Measurements from ENCODE around the gene KRT82. TPM values are rescaled to one million over a fixed set of nuclear protein-coding genes. Genes with fewer than 3 reads are reported as not detected.

Gene KRT82
- total and polyA plus RNA-seq, 4 donors: not detected

DNA sequence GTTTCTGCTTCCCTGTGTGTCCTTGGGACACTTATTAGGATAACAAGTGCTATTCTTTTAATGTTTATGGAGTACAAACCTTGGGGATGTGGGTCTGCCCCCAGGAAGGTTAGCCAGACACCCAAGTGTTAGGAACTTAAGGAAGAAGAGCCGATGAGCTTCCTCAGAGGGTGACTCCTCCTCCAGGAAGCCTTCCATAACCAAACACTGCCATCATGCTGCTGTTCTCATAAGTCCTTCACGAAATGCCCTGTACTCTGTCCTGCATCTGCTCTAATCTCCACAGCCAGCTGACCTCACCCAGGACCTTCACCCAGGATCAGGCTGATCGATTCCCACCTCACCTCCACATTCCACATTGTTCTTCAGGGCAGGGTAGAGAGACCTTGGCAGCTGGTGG is 37.6 kb downstream of the KRT82 start:
- H3K36me3 ChIP-seq (ENCODE audit: control insufficient read depth in 4 of 4, insufficient read depth in 3 of 4, low read depth in 1 of 4, low read length in 3 of 4): no peaks in the 10 kb centered on the region
- no peak for DNase-seq (ENCODE audit: low spot score)
- H3K27me3 ChIP-seq (ENCODE audit: control insufficient read depth in 4 of 4, insufficient read depth in 4 of 4, low read length in 3 of 4): no peaks in the 10 kb centered on the region
- no peak overlapping the region for H3K4me3 ChIP-seq (ENCODE audit: low read depth in 1 of 3, low read length in 3 of 3)
- H3K9ac ChIP-seq (ENCODE audit: low read depth in 1 of 2, low read length in 2 of 2): no peak overlapping the region
- H3K9me3 ChIP-seq (ENCODE audit: control insufficient read depth in 4 of 4, low read length in 3 of 4): no peaks in the 10 kb centered on the region
- H3K4me1 ChIP-seq (ENCODE audit: control insufficient read depth in 4 of 4, insufficient read depth in 4 of 4, low read length in 3 of 4): peaks cover 0 to 4% (median 2%) of the 10 kb centered on the region in 4 donors
- WGBS: 45% methylated on average over 3 of the region's 3 CpGs
- H3K27ac ChIP-seq (ENCODE audit: low read depth in 1 of 2, low read length in 2 of 2): no peak overlapping the region
- TF ChIP-seq, protein P1, sequence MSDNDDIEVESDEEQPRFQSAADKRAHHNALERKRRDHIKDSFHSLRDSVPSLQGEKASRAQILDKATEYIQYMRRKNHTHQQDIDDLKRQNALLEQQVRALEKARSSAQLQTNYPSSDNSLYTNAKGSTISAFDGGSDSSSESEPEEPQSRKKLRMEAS (IDR thresholded peaks at IDR 0.05): no peak
- TF ChIP-seq RXRA (IDR thresholded peaks at IDR 0.05) (no peak), TAF1 (conservative IDR thresholded peaks at IDR 0.05) (no peak)
- TF ChIP-seq, protein P2, sequence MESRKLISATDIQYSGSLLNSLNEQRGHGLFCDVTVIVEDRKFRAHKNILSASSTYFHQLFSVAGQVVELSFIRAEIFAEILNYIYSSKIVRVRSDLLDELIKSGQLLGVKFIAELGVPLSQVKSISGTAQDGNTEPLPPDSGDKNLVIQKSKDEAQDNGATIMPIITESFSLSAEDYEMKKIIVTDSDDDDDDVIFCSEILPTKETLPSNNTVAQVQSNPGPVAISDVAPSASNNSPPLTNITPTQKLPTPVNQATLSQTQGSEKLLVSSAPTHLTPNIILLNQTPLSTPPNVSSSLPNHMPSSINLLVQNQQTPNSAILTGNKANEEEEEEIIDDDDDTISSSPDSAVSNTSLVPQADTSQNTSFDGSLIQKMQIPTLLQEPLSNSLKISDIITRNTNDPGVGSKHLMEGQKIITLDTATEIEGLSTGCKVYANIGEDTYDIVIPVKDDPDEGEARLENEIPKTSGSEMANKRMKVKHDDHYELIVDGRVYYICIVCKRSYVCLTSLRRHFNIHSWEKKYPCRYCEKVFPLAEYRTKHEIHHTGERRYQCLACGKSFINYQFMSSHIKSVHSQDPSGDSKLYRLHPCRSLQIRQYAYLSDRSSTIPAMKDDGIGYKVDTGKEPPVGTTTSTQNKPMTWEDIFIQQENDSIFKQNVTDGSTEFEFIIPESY (IDR thresholded peaks at IDR 0.05): no peak
- TF ChIP-seq, protein P3, sequence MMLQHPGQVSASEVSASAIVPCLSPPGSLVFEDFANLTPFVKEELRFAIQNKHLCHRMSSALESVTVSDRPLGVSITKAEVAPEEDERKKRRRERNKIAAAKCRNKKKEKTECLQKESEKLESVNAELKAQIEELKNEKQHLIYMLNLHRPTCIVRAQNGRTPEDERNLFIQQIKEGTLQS (IDR thresholded peaks at IDR 0.05): no peak

DNA sequence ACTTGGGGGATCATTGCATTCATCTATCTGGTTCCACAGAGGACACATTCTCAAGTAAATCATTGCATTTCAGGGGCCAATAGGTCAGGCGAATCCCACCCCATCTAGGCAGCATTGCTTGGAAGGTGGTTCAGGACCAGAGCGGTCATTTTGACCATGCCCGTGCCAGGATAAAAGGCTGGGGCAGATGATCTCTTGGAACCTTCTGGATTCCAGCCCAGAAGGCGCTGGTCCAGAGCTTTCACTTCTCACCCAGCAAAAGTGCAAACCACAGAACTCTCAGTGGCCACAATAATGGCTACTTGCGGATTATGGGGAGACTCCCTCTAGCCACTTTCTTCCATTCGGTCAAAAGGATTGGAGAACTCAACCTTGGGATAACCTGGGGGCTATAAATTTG is 38.3 kb downstream of the KRT82 start:
- H3K27ac ChIP-seq (ENCODE audit: low read depth in 1 of 2, low read length in 2 of 2): no peak overlapping the region
- H3K9me3 ChIP-seq (ENCODE audit: control insufficient read depth in 4 of 4, low read length in 3 of 4): no peaks in the 10 kb centered on the region
- H3K4me1 ChIP-seq (ENCODE audit: control insufficient read depth in 4 of 4, insufficient read depth in 4 of 4, low read length in 3 of 4): peaks cover 0 to 10% (median 6%) of the 10 kb centered on the region in 4 donors
- H3K27me3 ChIP-seq (ENCODE audit: control insufficient read depth in 4 of 4, insufficient read depth in 4 of 4, low read length in 3 of 4): no peaks in the 10 kb centered on the region
- TF ChIP-seq EGR1 (IDR thresholded peaks at IDR 0.05; ENCODE audit: low read depth in 2 of 2): no peak
- TF ChIP-seq, protein P1 (IDR thresholded peaks at IDR 0.05): no peak
- TF ChIP-seq, protein P4, sequence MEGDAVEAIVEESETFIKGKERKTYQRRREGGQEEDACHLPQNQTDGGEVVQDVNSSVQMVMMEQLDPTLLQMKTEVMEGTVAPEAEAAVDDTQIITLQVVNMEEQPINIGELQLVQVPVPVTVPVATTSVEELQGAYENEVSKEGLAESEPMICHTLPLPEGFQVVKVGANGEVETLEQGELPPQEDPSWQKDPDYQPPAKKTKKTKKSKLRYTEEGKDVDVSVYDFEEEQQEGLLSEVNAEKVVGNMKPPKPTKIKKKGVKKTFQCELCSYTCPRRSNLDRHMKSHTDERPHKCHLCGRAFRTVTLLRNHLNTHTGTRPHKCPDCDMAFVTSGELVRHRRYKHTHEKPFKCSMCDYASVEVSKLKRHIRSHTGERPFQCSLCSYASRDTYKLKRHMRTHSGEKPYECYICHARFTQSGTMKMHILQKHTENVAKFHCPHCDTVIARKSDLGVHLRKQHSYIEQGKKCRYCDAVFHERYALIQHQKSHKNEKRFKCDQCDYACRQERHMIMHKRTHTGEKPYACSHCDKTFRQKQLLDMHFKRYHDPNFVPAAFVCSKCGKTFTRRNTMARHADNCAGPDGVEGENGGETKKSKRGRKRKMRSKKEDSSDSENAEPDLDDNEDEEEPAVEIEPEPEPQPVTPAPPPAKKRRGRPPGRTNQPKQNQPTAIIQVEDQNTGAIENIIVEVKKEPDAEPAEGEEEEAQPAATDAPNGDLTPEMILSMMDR (IDR thresholded peaks at IDR 0.05; ENCODE audit: low read depth, low read length, missing input control): no peak
- no peak for TF ChIP-seq GABPA (IDR thresholded peaks at IDR 0.05 in 1 of 2, conservative IDR thresholded peaks at IDR 0.05 in 1 of 2)
- TF ChIP-seq TAF1 (conservative IDR thresholded peaks at IDR 0.05): no peak
- no peak overlapping the region for H3K4me3 ChIP-seq (ENCODE audit: low read depth in 1 of 3, low read length in 3 of 3)
- no peak overlapping the region for H3K9ac ChIP-seq (ENCODE audit: low read depth in 1 of 2, low read length in 2 of 2)
- 83% methylated on average over 6 of the region's 6 CpGs for WGBS
- DNase-seq (ENCODE audit: low spot score): no peak
- H3K36me3 ChIP-seq (ENCODE audit: control insufficient read depth in 4 of 4, insufficient read depth in 3 of 4, low read depth in 1 of 4, low read length in 3 of 4): no peaks in the 10 kb centered on the region

DNA sequence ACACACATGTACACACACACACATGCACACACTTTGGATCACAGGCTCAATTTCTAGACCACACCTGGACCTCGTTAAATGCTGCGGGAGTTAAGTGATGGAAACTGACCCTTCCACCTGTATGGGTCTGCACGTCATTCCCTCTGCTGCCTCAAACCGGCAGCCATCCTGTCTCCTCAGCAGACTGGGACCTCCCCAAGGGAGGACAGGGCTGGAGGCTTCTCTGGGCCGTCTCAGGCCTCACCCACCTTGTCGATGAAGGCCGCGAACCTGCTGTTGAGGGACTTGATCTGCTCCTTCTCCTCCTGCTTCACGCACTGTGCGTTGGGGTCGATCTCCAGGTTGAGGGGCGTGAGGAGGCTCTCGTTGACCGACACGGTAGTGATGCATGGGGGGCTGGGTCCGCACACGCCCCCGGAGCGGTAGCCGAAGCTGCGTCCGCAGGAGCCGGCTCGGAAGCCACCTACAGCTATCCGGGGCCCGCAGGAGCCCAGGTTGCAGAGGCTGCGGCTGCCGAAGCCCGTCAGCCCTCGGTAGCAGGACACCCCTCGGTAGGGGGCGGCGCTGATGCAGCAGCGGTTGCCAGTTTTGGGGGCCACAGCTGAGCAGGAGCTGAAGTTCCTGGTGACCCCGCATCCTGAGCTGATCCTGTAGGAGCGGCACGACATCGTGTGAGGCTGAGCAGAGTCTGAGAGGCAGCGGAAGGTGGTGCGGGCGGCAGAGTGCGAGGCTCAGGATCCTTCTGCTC is 39.2 kb downstream of the KRT82 start, which contains the start of gene KRT85:
Gene KRT85, minus strand, starts transcription at position 744 of the 748 bp plus-strand sequence. Its CDS starts 76 bp downstream, at position 668.
- Histone ChIP-seq H3K27me3 (ENCODE audit: control insufficient read depth in 4 of 4, insufficient read depth in 4 of 4, low read length in 3 of 4) (no peaks in the 10 kb centered on the region), H3K9ac (ENCODE audit: low read depth in 1 of 2, low read length in 2 of 2) (no peak within 1 kb of the TSS), H3K4me3 (ENCODE audit: low read depth in 1 of 3, low read length in 3 of 3) (no peak within 1 kb of the TSS), H3K27ac (ENCODE audit: low read depth in 1 of 2, low read length in 2 of 2) (no peak within 1 kb of the TSS), H3K4me1 (ENCODE audit: control insufficient read depth in 4 of 4, insufficient read depth in 4 of 4, low read length in 3 of 4) (peaks cover 0 to 15% (median 7%) of the 10 kb centered on the region in 4 donors), H3K36me3 (ENCODE audit: control insufficient read depth in 4 of 4, insufficient read depth in 3 of 4, low read depth in 1 of 4, low read length in 3 of 4) (no peaks in the 10 kb centered on the region), H3K9me3 (ENCODE audit: control insufficient read depth in 4 of 4, low read length in 3 of 4) (no peaks in the 10 kb centered on the region)
- DNase-seq (ENCODE audit: low spot score): no peak
- 84% methylated on average over 42 of the region's 42 CpGs for WGBS
- TF ChIP-seq, protein P3 (IDR thresholded peaks at IDR 0.05): no peak
- TF ChIP-seq HNF4G (IDR thresholded peaks at IDR 0.05): no peak
- no peak for TF ChIP-seq FOXA1 (IDR thresholded peaks at IDR 0.05)
- no peak for TF ChIP-seq GABPA (IDR thresholded peaks at IDR 0.05 in 1 of 2, conservative IDR thresholded peaks at IDR 0.05 in 1 of 2)
- no peak for TF ChIP-seq FOXA2 (IDR thresholded peaks at IDR 0.05)
- no peak for TF ChIP-seq RAD21 (IDR thresholded peaks at IDR 0.05)
- TF ChIP-seq, protein P2 (IDR thresholded peaks at IDR 0.05): no peak
- no peak for TF ChIP-seq TAF1 (conservative IDR thresholded peaks at IDR 0.05)
- no peak for TF ChIP-seq YY1 (IDR thresholded peaks at IDR 0.05)
- TF ChIP-seq, protein P4 (IDR thresholded peaks at IDR 0.05; ENCODE audit: low read depth, low read length, missing input control): no peak
- no peak for TF ChIP-seq SP1 (IDR thresholded peaks at IDR 0.05)
- TF ChIP-seq HNF4A (conservative IDR thresholded peaks at IDR 0.05): no peak
- TF ChIP-seq RXRA (IDR thresholded peaks at IDR 0.05): no peak
- no peak for TF ChIP-seq EGR1 (IDR thresholded peaks at IDR 0.05; ENCODE audit: low read depth in 2 of 2)
- TF ChIP-seq NR2F2 (IDR thresholded peaks at IDR 0.05): no peak

Data from liver (tissue), 9 donors.